ENCODE results near the gene PPY. TPM values are rescaled to one million over a fixed set of nuclear protein-coding genes. Genes with fewer than 3 reads are reported as not detected.
"Not testable (repeated sequence)": the region's sequence is repeated elsewhere in the genome, so short reads cannot be mapped to it uniquely, and the experiment has no call there.

The PPY gene
- total RNA-seq (2014; rRNA removed; shearing (Covaris generic)), result not detected in 2 replicates
- polyA plus RNA-seq (2015; cell fraction: cytosol; rRNA removed), result 0.54 TPM in 1 of 2 replicates, not detected in the other
- not detected in 2 replicates for polyA plus RNA-seq (2015; cell fraction: nucleus; rRNA removed)

DNA sequence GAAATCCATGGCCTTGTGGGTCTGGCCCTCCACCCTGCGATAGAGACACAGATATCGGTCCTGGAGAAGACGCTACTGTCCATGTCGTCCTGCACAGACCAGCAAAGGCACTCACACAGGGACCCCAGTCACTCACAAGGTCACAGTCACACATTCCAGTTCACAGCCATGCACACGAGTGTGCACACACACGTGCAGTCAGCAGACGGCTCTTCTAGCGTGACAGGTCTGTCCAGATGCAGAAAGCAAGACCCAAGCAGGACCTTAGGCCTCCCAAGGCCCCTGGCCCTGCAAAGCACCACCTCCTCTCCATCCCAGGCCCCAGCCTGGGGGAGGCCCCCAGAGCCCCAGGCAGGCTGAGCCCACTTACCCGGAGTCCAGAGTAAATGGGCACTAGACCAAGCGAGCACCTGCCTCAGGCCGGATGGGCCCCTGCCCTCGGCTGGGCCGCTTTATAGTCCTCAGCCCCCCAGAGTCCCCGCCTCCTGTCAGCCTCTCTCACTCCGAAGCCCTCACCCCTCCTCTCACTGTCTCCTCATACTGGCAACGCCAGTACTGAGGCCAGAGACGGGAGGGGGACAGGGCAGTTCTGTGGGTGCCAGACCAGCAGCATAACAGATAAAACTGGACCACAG lies at the start of gene PPY:
TSS of gene PPY (minus strand) at position 426 of the 635 bp plus-strand sequence. CDS start 822 bp downstream, outside the sequence.
- no peak for DNase-seq (ENCODE audit: low read depth)

DNA sequence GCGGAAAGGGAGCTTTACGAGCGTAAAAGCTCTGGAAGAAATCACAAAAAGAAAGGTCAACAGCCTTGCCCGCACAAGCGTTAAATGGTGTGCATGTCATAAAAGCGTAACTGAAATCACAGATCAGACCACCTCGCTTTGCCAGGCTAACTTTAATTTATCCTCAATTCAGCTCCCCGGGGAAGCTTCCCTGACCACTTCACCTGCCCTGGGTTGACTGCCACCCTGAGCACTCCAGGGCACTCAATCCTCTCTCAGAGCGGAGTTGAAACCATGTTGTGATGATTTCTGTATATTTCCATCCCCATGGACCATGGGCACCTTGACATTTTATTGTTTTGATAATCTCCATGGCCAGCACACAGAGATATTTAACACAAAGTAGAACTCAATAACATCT lies 46.0 kb upstream of the PPY start:
- no peak for DNase-seq (ENCODE audit: low read depth)

DNA sequence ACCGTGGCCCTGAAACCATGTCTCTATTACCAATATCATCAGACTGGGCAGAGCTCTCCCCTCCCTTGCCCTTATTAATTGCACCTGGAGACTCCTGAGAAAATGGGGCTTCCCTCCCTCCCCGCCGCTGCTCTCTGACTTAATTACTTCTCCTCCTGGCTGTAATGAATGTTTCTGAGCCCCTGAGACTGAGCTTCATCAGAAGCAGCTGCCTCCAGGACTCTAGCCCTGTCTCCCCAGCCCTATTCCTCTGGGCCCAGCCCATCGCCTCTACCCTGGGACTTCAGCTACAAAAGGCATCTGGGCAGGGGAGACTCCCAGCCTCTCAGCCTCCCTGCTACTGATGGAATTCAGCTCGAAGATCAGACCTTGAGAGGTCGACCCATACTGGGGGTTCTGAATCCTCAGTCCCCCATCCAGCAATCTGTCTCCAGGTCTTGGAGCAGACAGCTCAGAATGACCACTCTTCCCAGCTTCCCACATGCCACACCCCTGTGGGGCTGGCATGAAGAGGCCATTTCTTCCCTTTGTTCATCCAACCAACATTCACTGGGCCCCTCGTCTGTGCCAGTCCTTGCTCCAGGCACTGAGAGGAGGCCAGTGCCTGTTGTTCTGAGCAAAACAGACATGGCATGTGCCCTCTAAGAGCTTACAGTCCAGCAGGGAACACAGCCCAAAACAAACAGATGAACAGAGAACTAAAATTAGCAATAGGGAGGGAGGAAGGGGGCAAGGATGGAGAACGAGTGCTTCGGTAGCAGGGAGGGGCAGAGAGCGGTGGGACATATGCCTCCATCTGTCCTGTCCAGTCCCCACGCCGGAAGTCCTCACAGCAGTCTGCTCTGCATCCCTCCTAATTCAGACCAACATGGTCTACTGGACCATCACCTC lies 45.1 kb upstream of the PPY start:
- no peak for DNase-seq (ENCODE audit: low read depth)

GRCh38 chr17:43986225-43986981 lies 44.1 kb upstream of the PPY start:
- DNase-seq (ENCODE audit: low read depth), result no peak

- DNase-seq (ENCODE audit: low read depth), result no peak
Observed at GRCh38 chr17:43984521-43984920, 42.2 kb upstream of the PPY start.

- DNase-seq (ENCODE audit: low read depth), result no peak
Observed at GRCh38 chr17:43983515-43984411, 41.5 kb upstream of the PPY start.

DNA sequence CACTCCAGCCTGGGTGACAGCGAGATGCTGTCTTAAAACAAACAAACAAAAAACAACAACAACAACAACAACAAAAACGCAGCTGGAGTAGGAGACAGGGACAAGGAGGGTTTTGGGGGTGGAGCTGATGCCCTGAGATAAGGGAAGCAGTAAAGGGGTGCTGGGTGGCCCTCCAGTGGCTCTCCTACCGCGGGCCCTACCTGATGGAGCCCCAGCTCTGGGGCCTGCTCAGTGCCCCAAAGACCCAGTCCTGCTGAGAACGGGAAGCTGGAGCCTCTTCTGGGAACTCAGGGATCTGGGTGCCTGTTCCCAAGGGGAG lies 40.9 kb upstream of the PPY start:
- DNase-seq (ENCODE audit: low read depth), result no peak

GRCh38 chr17:43982171-43982570 lies 39.9 kb upstream of the PPY start:
- DNase-seq (ENCODE audit: low read depth), result no peak

DNA sequence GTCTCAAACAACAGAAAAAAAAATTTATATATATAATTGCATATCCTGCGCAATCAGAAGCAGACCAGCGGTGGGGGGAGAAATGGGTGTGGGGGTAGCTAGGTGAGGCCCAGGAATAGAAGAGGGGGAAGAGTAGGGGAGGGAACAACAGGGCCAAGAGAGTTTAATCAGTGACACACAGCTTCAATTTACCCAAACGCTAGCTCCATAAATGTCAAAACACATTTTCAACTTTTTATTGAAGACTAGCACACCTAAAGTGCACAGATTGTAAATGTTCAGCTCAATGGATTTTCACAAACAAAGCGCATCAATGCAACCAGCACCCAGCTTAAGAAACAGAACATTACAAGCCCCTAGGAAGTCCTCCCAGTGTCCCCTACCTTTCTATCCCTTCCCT lies 37.4 kb upstream of the PPY start:
- DNase-seq (ENCODE audit: low read depth), result no peak

DNA sequence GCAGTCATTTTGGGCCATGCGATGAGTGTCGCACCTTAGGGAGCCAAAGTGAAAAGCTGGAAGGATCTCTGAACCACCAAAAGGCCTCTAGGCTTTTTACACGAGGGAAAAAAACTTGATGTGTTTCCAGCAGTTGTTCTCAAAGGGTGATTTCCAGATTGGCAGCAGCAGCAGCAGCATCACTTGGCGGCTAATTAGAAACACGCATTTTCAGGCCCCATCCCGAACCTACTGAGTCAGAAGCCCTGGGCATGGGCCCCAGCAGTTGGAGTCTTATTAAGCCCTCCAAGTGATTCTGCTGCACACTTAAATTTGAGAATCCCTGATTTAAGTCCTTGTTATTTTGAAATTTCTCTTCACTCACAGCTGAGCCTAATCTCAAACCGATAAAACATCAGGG lies 36.7 kb upstream of the PPY start:
- DNase-seq (ENCODE audit: low read depth), result no peak

DNA sequence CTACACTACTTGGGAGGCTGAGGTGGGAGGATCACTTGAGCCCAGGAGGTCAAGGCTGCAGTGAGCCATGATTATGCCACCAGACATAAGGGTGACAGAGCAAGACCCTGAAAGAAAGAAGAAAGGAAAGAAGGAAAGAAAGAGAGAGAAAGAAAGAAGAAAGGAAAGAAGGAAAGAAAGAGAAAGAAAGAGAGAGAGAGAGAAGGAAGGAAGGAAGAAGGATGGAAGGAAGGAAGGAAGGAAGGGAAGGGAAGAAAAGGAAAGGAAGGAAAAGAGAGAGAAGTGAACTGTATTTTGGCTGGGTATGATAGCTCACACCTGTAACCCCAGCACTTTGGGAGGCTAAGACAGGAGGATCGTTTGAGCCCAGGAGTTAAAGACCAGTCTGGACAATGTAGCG lies 35.8 kb upstream of the PPY start:
- no peak for DNase-seq (ENCODE audit: low read depth)

DNA sequence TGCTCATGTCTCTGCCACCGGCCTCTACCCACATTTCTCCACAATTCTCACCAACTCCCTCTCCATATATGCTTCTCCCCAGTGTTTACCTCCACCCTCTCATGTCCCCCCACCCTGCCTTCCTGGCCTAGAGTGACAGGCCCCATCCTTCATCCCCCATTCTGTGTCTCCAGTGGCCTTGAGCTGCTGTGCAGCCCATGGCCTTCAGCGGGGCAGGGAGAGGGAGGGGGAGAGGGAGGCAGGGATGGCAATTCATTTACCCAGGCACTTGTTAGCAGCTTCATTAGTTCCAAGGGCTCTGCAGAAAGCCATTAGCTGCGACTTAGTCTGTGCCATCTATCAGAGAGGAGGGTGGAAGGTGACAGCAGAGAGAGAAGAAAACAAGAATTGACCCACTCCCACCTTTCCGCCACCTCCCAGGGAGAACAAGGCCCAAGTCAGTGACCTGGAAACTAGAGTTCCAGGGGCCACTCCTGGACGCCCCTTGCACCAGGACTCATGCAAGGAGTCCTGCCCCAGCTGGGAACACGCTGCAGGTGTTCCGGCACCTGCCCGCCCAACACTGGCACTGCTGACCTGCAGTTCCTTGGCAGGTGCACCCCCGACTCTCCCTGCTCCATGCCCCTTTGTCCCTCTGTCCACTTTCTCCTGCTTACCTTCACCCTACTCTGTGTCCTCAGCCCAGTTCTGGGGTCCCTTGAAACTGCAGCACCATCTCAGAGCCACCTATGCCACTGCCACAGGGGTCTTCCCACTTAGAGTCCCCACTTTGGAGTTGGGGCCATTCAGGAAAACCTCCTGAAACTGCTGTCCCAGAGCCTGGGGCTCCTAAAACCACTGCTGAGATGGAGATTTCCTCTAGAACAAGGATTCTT lies 34.9 kb upstream of the PPY start:
- DNase-seq (ENCODE audit: low read depth), result no peak

DNA sequence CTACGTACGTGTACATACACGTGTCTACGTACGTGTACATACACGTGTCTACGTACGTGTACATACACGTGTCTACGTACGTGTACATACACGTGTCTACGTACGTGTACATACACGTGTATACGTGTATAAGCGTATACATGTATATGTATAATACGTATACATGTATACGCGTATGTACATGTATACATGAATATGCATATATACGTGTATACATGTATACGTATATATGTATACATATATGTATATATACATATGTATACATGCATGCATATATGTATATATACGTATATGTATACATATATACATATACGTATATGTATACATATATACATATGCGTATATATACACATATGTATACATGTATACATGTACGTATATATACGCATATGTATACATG lies 33.6 kb upstream of the PPY start:
- no peak for DNase-seq (ENCODE audit: low read depth)

- no peak for DNase-seq (ENCODE audit: low read depth)
Observed at GRCh38 chr17:43974382-43975266, 32.3 kb upstream of the PPY start.

DNA sequence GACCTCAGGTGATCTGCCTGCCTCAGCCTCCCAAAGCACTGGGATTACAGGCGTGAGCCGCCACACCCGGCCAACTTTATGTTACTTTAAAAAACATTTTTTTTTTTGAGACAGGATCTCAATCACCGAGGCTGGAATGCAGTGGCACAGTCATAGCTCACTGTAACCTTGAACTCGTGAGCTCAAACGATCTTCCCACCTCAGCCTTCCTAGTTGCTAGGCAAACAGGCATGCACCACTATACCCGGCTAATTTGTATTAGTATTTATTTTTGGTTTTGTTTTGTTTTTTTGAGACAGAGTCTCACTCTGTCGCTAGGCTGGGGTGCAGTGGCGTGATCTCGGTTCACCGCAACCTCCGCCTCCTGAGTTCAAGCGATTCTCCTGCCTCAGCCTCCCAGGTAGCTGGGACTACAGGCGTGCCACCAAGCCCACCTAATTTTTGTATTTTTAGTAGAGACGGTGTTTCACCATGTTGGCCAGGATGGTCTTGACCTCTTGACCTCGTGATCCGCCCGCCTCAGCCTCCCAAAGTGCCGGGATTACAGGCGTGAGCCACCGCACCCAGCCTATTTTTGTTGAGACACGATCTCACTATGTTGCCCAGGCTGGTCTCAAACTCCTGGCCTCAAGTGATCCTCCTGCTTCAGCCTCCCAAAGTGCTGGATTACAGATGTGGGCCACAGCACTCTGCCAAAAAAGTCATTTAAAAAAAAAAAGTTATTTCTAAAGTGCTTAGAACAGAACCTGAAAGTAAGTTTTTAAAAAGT lies 30.4 kb upstream of the PPY start:
- not testable (repeated sequence) for DNase-seq (ENCODE audit: low read depth)

DNA sequence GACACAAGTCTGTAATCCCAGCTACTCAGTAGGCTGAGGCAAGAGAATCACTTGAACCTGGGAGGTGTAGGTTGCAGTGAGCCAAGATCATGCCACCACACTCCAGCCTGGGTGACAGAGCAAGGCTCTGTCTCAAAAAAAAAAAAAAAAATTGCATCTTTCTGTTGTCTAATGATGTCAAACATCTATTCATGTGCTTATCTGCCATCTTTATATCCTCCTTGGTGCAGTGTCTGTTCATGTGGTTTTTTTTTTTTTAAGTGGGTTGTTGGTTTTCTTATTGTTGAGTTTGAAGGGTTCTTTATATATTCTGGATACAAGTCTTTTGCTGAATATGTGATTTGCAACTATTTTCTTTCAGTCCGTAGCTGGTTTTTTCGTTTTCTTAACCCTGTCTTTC lies 29.2 kb upstream of the PPY start:
- DNase-seq (ENCODE audit: low read depth), result not testable (repeated sequence)

DNA sequence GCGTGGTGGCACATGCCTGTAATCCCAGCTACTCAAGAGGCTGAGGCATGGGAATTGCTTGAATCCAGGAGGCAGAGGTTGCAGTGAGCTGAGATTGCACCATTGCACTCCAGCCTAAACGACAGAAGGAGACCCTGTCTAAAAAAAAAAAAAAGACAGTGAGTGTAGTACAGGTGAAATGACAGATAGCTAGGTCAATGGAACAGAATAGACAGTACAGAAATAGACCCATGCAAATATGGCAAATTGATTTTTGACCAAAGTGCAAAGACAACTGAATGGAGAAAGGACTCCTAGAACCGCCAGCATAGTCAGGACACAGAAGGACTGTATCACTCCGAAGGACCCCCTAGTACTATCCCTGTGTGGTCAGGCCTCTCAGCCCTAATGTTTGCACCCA lies 28.1 kb upstream of the PPY start:
- DNase-seq (ENCODE audit: low read depth), result no peak

DNA sequence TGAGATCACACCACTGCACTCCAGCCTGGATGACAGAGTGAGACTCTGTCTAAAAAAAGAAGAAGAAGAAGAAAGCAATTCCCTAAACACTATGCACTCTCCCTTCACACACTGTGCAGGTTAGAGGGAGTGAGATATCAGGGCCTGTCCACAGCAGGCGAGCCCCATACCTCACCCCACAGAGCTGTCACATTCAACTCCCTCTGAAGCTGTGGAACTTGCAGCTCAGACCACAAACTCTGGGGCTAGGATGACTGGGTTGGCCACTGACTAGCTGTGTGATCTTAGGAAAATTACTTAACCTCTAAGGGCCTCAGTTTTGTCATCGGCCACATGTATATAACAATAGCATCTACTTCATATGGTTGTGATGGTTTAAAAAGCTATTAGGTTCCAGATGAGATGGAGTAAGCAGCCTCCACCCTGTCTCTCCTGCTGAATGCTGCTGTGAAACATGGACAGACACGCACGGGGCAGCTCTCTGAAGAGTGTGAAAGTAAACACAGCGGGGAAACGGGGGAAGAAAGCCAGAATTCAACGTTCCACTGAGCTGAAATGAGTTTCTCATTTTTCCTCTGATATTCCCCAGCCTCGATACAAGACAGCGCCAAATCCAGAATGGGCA lies 25.1 kb upstream of the PPY start:
- no peak for DNase-seq (ENCODE audit: low read depth)
